Left kidney (tissue), 2 donors: ENCODE results near the gene TRMT6. TPM values are rescaled to one million over a fixed set of nuclear protein-coding genes. Genes with fewer than 3 reads are reported as not detected.

Source experiments
- DNase-seq: peaks from one replicate; pipeline ENCODE4 v3.0.0-alpha.2; 2013
- polyA plus RNA-seq: library from polyadenylated mRNA; unstranded; fragments of 120-200 nt; gene quantifications from one replicate; pipeline ENCODE4 v1.2.1, GENCODE V29; 2013; ENCODE audit not compliant: insufficient read length

The TRMT6 gene
- polyA plus RNA-seq, 1 donor, result 20.3 TPM

DNA sequence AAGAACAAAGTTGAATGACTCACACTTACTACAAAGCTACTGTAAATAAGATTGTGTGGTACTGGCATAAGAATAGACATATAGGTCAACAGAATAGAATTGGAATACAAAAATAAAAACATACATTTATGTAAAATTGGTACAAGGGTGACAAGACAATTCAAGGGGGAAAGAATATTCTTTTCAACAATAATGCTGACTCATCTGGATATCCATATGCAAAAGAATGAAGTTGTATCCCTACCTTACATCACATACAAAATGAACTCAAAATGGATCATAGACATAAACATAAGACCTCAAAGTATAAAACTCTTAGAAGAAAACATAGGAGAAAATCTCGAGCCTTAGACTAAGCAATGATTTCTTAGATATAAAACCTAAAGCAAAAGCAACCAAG, 50.9 kb downstream of the TRMT6 start:
- no peak for DNase-seq

DNA sequence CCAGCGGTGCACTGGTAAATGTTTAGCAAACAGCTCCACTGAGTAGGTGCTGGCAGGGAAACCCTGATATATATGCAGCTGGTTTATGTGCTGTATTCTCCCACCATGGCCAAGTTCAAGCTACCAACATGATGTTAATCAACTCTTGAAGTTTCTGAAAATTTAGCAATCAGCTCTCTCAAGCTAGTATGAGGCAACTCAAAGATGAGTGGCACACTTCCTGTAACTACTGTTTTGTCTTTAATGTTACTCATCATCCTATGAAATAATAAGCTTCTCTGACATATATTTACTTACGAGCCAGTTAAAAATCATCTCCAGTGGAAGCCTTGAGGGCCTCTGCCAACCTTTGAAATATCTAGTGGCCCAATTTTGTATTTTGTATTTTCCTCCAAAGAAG, 54.7 kb downstream of the TRMT6 start:
- no peak for DNase-seq

DNA sequence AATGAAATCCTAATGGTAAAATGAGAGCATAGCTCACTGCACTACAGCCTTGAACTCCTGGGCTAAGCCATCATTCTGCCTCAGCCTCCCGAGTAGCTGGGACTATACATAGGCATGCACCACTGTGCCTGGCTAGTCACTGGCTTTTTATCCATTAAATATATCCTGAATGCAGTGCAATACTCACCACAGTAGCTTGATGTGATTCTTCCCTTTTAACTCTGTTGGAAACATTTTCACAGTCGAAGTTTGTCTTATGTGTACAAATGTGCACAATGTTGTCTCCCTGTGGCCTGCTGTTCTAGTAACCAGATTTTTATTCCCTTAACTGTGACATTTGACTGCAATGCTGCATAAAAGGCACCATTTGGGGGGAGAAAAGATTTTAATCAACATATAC, 56.7 kb downstream of the TRMT6 start:
- no peak for DNase-seq

DNA sequence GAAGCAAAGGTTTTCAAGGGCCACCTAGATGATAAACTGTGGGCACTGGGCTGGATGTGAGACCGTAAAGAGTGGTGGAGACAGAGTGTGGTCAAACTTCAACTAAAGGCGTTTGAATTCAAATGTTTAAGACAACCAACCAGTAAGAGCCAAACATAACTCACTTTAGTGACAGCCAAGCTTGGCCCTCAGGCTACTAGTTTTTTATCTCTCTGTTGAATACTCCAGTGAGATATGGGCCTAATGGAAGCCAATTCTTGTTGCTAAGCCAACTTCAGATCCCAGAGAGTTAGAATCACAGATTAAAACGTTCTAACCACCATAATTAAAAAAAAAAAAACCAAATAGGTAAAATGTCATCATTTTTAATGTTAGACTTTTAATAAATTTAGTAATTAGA, 57.3 kb downstream of the TRMT6 start:
- no peak for DNase-seq

DNA sequence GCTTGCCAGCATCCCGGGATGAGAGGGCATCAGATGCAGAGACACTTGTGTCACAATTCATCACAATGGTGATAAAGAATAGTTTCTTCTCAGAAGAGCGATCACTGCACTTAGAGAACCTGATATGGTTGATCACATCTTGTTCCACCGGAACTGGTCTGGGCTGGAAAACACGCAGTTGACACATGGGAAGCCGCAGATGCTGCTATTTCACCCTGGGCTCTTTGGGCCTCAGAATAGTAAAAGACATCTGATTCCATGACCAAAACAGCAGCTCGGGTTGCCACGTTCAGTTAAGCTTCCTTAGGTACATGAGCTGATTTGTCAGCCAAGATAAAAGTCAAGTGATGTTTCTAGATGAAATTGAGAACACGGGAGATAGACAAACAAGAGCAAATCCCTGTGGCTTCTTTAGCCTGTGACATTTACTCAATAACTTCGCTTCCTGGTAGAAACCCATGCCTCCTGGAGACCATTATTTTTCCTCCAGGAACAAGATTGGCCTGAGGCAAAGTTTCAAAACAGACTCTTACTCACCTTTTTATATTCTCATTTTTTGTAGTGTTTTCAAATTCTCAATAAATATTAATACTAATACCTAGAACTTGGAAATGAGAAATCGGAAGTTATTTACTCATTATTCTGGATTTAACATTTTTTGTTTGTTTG, 59.4 kb downstream of the TRMT6 start:
- DNase-seq, result peak; percentile 38

DNA sequence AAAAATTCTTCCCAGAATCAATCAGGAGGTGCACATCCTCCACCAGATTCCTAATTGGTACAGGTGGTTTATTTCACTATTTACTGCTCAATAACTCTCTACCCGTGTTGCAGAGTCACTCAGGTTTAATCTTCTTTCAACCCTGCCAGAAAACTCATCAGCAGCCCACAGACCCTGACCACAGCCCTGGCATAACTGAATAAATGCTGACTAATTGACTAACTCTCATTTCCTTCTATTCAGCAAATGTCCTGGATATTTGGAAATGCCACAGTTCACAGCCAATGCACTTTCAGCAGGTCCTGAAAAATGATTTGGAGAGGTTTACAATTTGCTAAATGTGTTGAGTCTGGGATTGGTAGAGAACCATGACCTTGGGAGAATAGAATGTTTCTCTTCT, 62.3 kb downstream of the TRMT6 start:
- no peak for DNase-seq

DNA sequence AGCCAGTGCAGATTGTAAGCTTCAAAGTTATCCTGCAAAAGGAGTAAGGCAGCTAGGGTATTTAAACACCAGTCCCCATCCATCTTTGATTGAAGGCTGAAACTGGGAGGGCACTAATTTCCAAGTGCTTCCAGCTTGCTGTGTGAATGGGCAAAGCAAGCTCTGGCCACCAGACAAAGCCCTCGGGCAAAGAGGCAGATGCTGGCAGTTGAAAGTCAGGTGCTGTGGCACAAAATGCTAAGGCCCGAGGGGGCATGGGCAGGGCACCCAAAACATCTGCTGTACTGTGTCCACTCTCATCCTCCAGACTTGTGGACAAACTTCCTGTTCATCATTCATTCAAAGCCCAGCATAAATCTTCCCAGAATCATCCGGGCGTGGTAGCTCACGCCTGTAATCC, 62.9 kb downstream of the TRMT6 start:
- no peak for DNase-seq

Other genes with a start within 250 kb of the TRMT6 start
- 7.6 TPM for gene SHLD1, start 200.1 kb downstream of the TRMT6 start, polyA plus RNA-seq
- gene CHGB, start 39.0 kb downstream of the TRMT6 start, polyA plus RNA-seq, result 3.5 TPM
- 25.7 TPM for gene MCM8, start 119 bp upstream of the TRMT6 start, polyA plus RNA-seq
- gene CRLS1, start 55.6 kb upstream of the TRMT6 start, polyA plus RNA-seq, result 85.8 TPM
- gene LRRN4, start 103.5 kb upstream of the TRMT6 start, polyA plus RNA-seq, result 12.2 TPM
- gene FERMT1, start 172.5 kb upstream of the TRMT6 start, polyA plus RNA-seq, result 5.4 TPM